Activated CD8-positive, alpha-beta memory T cell treated with anti-CD3 and anti-CD28 coated beads, Interleukin-2, amount 50 U/mL, for 24 hours (primary cell): ENCODE measurements around the gene OR4E1.
"Not testable (repeated sequence)": the region's sequence is repeated elsewhere in the genome, so short reads cannot be mapped to it uniquely, and the experiment has no call there.

Experiments
- DNase-seq: peaks from one replicate; pipeline ENCODE4 v3.0.0-alpha.2; 2020; ENCODE audit errors: extremely low read depth

Gene OR4E1

GRCh38 chr14:21673718-21674117 is at the start of gene OR4E1:
TSS of gene OR4E1 (minus strand) at chr14:21673818. CDS start at chr14:21670935, 2,883 bp downstream.
- DNase-seq = no peak

GRCh38 chr14:21721504-21721903 is 47.9 kb upstream of the OR4E1 start:
- no peak for DNase-seq

- no peak for DNase-seq
Observed at GRCh38 chr14:21719841-21720240, 46.2 kb upstream of the OR4E1 start.

- DNase-seq = no peak
Observed at GRCh38 chr14:21714318-21714929, 40.8 kb upstream of the OR4E1 start.

- no peak for DNase-seq
Observed at GRCh38 chr14:21712036-21712435, 38.4 kb upstream of the OR4E1 start.

GRCh38 chr14:21711360-21711961 is 37.8 kb upstream of the OR4E1 start:
- no peak for DNase-seq

- DNase-seq = no peak
Observed at GRCh38 chr14:21704338-21704737, 30.7 kb upstream of the OR4E1 start.

- DNase-seq = no peak
Observed at GRCh38 chr14:21703357-21704326, 30.0 kb upstream of the OR4E1 start.

GRCh38 chr14:21702316-21702715 is 28.7 kb upstream of the OR4E1 start:
- DNase-seq = no peak

GRCh38 chr14:21699551-21699950 is 25.9 kb upstream of the OR4E1 start:
- no peak for DNase-seq

GRCh38 chr14:21698538-21698937 is 24.9 kb upstream of the OR4E1 start:
- not testable (repeated sequence) for DNase-seq

GRCh38 chr14:21697662-21698061 is 24.0 kb upstream of the OR4E1 start:
- DNase-seq = not testable (repeated sequence)

GRCh38 chr14:21694425-21694824 is 20.8 kb upstream of the OR4E1 start:
- DNase-seq = no peak

GRCh38 chr14:21686468-21686867 is 12.8 kb upstream of the OR4E1 start:
- no peak for DNase-seq

GRCh38 chr14:21680072-21680471 is 6.5 kb upstream of the OR4E1 start:
- no peak for DNase-seq

- DNase-seq = no peak
Observed at GRCh38 chr14:21675566-21675965, 1.9 kb upstream of the OR4E1 start.

GRCh38 chr14:21672116-21672515 is 1.5 kb downstream of the OR4E1 start:
- no peak for DNase-seq

GRCh38 chr14:21671371-21671770 is 2.2 kb downstream of the OR4E1 start:
- no peak for DNase-seq

- no peak for DNase-seq
Observed at GRCh38 chr14:21669284-21669683, 4.3 kb downstream of the OR4E1 start.

GRCh38 chr14:21668377-21668776 is 5.2 kb downstream of the OR4E1 start:
- DNase-seq = no peak

- DNase-seq = no peak
Observed at GRCh38 chr14:21656980-21657379, 16.6 kb downstream of the OR4E1 start.

- no peak for DNase-seq
Observed at GRCh38 chr14:21654215-21654614, 19.4 kb downstream of the OR4E1 start.
